Fibroblast of skin of scalp (primary cell): ENCODE measurements around the gene CYLC1. TPM values are rescaled to one million over a fixed set of nuclear protein-coding genes. Genes with fewer than 3 reads are reported as not detected.

Experiments used
- DNase-seq: peaks from one replicate; pipeline ENCODE4 v3.0.0-alpha.2; 2013
- polyA plus RNA-seq, 2 experiments: library from polyadenylated mRNA; unstranded; fragments of 120-200 nt; gene quantifications; one replicate each; pipeline ENCODE4 v1.2.1, GENCODE V29; 2013; ENCODE audit not compliant: insufficient read length in 2 of 2

The CYLC1 gene, protein sequence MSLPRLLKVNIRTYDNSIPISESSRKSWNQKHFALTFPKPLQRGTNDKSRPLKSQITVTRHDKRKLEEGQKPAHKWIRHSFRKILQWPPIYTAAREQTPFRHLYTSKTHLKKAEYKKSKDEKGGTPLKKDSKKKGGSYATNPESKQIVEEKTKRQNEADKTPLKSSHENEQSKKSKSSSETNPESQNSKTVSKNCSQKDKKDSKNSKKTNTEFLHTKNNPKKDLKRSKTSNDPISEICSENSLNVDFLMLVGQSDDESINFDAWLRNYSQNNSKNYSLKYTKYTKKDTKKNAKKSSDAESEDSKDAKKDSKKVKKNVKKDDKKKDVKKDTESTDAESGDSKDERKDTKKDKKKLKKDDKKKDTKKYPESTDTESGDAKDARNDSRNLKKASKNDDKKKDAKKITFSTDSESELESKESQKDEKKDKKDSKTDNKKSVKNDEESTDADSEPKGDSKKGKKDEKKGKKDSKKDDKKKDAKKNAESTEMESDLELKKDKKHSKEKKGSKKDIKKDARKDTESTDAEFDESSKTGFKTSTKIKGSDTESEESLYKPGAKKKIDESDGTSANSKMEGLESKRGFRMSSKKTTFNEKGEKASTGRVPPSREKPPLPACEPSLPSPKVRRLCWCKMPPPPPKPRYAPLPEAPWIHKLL
- polyA plus RNA-seq (2013, experiment 1 of 2; ENCODE audit: insufficient read length) = not detected
- not detected for polyA plus RNA-seq (2013, experiment 2 of 2; ENCODE audit: insufficient read length)

DNA sequence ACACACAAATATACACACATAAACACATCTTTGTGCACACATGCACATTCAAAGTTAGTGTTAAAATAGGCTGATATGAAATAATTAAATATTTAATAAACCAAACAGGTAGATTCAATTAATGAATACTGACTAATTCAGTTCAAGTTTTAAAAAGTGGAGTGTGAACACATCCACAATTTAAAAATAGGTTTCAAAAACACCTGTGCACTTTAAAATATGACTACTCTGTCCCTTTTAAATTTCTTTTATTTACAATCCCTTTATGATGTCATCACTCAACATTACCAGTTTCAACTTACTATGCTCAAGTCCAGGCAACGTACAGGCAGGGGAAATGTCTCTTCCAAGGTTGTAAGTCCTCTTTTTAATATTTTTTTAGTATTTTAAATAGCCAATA is at the start of gene CYLC1:
CYLC1 (plus strand) TSS at position 301 of the 400 bp plus-strand sequence; CDS start at position 338, 37 bp downstream.
- no peak for DNase-seq

DNA sequence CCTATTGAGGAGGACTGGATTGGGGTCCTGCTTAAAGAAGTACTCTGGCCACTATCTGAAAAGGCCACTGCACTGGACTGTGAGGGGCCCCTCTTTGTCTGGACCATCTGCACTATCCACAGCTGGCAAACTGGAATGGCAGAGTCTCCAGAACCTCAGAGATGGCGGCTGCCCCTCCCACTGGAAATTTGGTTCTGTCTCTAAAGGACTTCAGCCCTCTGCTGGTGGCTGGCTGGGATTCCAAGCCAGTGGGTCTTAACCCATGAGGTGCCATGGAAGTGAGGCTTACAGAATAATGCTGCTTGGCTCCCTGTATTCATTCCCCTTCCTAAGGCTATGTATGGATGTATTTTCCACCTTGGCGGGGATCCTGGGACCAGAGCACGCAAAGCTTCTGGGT is 41.6 kb upstream of the CYLC1 start:
- no peak for DNase-seq

DNA sequence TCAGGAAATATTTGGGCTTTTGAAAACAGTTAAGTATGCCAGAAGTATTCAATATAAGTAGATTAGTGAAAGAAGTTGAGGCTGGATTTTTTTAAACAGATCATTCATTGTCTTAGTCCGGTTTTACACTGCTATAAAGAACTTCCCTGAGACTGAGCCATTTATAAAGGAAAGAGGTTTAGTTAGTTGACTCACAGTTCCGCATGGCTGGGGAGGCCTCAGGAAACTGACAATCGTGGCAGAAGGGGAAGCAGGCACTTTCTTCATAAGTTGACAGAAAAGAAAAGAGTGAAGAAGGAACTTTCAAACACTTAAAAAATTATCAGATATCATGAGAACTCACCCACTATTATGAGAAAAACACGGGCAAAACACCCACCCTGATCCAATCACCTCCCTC is 31.1 kb upstream of the CYLC1 start:
- no peak for DNase-seq

DNA sequence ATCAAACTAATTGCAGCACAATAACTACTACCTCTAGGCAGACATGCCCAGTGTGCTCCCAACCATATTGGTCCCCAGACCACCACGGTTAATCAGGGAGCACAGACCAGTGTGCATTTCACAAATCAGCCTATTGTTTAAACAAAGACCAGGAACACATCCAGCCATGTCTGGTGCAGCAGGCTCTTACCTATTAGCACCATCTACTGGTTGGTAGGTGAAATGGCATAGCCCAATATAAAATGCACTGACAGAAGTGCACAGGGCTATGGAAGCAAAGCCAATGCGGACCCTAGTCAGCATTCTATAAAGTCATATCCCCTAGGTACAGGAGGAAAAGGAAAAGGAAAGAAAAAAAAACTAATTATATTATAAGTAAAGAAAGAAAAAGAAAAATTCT is 15.5 kb upstream of the CYLC1 start:
- peak; percentile 0 for DNase-seq

DNA sequence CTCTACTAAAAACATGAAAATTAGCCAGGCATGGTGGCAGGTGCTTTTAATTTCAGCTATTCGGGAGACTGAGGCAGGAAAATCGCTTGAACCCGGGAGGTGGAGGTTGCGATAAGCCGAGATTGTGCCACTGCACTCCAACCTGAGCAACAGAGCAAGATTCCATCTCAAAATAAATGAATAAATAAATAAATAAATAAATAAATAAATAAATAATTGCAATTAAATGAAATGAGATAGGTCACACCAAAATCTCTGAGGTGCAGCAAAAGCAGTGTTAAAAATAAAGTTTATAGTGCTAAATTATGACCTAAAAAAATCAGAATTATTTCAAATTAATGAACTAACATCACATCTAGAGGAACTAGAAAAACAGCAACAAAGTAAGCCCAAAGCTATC is 13.6 kb upstream of the CYLC1 start:
- DNase-seq = no peak

DNA sequence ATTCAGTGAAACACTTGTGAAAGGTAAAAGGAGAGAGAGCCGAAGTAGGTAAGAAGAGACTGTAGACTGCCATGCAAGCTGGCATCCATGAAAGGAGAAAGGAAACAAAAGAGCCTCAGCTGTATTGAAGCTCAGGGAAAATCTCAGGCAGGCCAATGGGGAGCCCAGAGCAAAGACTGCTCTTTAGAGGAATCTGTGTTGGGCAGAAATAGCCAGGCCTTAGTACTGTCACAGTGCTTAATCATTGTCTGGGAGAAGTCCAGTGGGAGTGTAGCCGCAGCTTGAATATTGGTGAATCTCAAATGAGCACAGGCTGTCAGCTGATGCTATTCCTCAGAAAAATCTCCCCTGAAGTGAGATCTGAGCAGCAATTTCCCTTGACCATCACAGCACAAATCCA is 27.6 kb downstream of the CYLC1 start:
- DNase-seq = no peak

DNA sequence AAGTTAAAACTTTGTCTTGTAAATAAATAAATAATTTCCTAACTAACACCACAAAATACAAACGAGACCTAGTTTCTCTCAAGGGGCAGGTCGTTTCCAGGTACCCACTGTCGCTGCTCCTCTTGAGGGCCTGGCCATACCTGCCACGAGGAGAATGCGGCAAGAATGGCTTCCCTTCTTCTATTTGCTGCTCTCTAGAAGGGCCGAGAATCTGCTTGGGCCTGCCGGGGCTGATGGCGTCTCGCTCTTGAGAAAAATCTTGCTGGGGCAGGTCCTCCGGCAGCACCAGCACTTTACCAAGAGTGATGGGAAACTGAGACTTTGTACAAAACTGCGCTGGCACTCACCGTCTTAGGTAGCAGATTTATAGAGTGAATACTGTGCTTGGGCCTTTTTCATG is 31.5 kb downstream of the CYLC1 start:
- DNase-seq = no peak

DNA sequence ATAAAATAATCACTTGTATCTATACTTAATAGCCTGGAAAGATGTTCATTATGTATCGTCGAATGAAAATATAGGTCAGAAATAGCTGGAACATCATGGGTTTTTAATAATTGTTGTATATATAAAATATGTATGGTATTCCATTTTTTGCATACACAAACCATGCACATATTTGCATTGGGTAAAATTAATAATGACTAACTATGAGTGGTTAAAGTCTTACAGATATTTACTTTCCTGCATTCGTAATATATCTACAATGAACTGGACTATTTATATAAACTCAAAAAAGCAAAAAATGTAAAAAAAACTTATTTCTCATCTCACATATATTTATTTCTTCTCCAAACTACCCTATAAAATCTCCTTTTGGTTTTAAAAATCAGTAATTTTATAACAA is 46.0 kb downstream of the CYLC1 start:
- no peak for DNase-seq

DNA sequence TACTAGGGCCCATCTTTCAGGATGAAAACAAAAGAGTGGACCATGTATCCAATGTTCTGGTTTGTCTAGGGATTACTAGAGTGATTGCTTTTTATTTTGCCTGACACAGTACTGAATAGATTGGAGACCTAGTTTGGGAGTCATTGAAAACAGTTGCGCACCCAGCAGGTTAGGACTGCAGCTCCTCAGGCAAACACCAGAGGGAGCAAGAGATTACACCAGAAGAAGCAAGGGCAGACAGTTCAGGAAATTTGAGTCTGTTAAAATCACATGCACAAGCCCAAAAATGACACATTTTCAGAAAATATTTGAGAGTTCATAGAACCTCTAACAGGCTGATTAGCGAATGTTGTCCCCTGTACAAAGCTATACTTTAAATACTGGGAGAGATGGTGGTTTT is 55.6 kb downstream of the CYLC1 start:
- DNase-seq = peak; percentile 1

DNA sequence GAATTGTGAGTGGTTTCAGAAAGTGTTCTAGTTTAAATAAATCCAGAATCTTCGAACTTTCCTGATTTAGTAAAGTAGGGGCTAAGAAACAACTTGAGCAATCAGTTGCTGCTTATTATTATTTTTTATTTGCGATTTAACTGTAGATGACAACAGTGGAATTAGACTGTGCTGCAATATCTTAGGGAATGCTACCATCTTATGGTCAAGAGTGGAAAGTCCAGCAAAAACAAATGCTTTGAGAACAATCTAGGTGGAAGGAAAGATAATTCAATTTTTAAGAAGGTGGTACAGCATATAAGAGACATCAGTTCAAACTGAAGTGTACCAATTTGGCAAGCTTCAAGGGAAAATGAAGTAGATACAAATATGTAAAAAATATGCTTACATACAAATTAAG is 73.3 kb downstream of the CYLC1 start:
- DNase-seq = no peak
